B cell (primary cell): ENCODE measurements around the gene NUP62. TPM values are rescaled to one million over a fixed set of nuclear protein-coding genes. Genes with fewer than 3 reads are reported as not detected.

Experiments
- ATAC-seq: fragments of 200-7000 bp; cut with Tn5 transposase; one replicate; pipeline ENCODE4 v1.10.0; 2021; ENCODE audit warnings: low read depth, mild to moderate bottlenecking, moderate number of reproducible peaks, moderate library complexity
- CTCF ChIA-PET: fragments of 350-600 bp; sonication (Branson Sonifier 250); formaldehyde crosslinking; loops from one replicate; lab custom pipeline; 2021; ENCODE audit warnings: antibody characterized with exemption, inconsistent platforms; lab: Charles Lee
- POLR2A ChIA-PET: fragments of 350-600 bp; sonication (Branson Sonifier 250); formaldehyde crosslinking; loops from one replicate; lab custom pipeline; 2021; ENCODE audit warnings: antibody characterized with exemption; lab: Charles Lee
- DNase-seq: peaks from one replicate; pipeline ENCODE4 v3.0.0; 2013
- H2AFZ ChIP-seq: 2 replicates; pipeline ENCODE4 v1.6.1; 2012; ENCODE audit warnings: mild to moderate bottlenecking, low read depth, low read length; ENCODE audit not compliant: insufficient read depth, poor library complexity, severe bottlenecking
- H3K27ac ChIP-seq, 2 donors: 1 replicate in 1 of 2; 2 replicates in 1 of 2; pipeline ENCODE4 v1.5.1; 2012 to 2013; ENCODE audit warnings: low read length in 2 of 2, mild to moderate bottlenecking in 2 of 2, moderate library complexity in 1 of 2
- H3K27me3 ChIP-seq, 4 experiments: fragments of 200-600 bp in 1 of 4; sonication (generic) in 1 of 4; replicated peaks in 1 of 4; 1 replicate in 2 of 4; 2 replicates in 2 of 4; pipeline versions ENCODE4 v1.6.1 to v1.7.0; 2013 to 2016; ENCODE audit warnings: low read length in 3 of 4, mild to moderate bottlenecking in 2 of 4, mixed read lengths in 1 of 4, moderate library complexity in 1 of 4; ENCODE audit not compliant: insufficient read depth in 4 of 4, control insufficient read depth in 3 of 4; ENCODE audit errors: control extremely low read depth in 1 of 4
- H3K36me3 ChIP-seq, 2 experiments: replicated peaks in 1 of 2; 1 replicate in 1 of 2; 2 replicates in 1 of 2; pipeline versions ENCODE4 v1.6.1 to v1.7.1; 2013; ENCODE audit warnings: low read length in 1 of 2; ENCODE audit not compliant: insufficient read depth in 2 of 2, control insufficient read depth in 1 of 2; ENCODE audit errors: control extremely low read depth in 1 of 2, extremely low read depth in 1 of 2
- H3K4me1 ChIP-seq, 2 donors: fragments of 200-600 bp in 1 of 2; sonication (generic) in 1 of 2; 1 replicate in 1 of 2; 2 replicates in 1 of 2; pipeline versions ENCODE4 v1.5.1 to v1.6.1; 2013 to 2017; ENCODE audit warnings: low read length in 2 of 2; ENCODE audit not compliant: control insufficient read depth in 2 of 2, insufficient read depth in 2 of 2
- H3K4me2 ChIP-seq: replicated peaks from 2 replicates; pipeline ENCODE3; 2012; ENCODE audit warnings: mild to moderate bottlenecking, low read depth, low read length; ENCODE audit not compliant: poor library complexity, severe bottlenecking
- H3K4me3 ChIP-seq, 5 experiments: fragments of 200-600 bp in 1 of 5; sonication (generic) in 1 of 5; 1 replicate in 3 of 5; 2 replicates in 2 of 5; pipeline versions ENCODE4 v1.5.1 to v1.7.0; 2011 to 2016; ENCODE audit warnings: low read length in 4 of 5, mild to moderate bottlenecking in 4 of 5, low read depth in 2 of 5, control low read depth in 1 of 5, moderate library complexity in 1 of 5; ENCODE audit not compliant: insufficient read depth in 1 of 5; ENCODE audit errors: control extremely low read depth in 1 of 5, extremely low read depth in 1 of 5
- H3K79me2 ChIP-seq: fragments of 200-600 bp; sonication (generic); one replicate; pipeline ENCODE4 v1.6.0; 2016; ENCODE audit warnings: low read length; ENCODE audit not compliant: control insufficient read depth, insufficient read depth
- H3K9ac ChIP-seq: fragments of 200-600 bp; sonication (generic); 2 replicates; pipeline ENCODE4 v1.6.1; 2017; ENCODE audit warnings: mild to moderate bottlenecking, low read length, moderate library complexity
- H3K9me3 ChIP-seq, 3 donors: one replicate each; pipeline versions ENCODE4 v1.6.1 to v1.7.1; 2013; ENCODE audit warnings: low read length in 2 of 3; ENCODE audit not compliant: control insufficient read depth in 2 of 3, insufficient read depth in 1 of 3; ENCODE audit errors: control extremely low read depth in 1 of 3
- H4K20me1 ChIP-seq: 2 replicates; pipeline ENCODE4 v1.6.0; 2012; ENCODE audit warnings: mild to moderate bottlenecking, low read length; ENCODE audit not compliant: insufficient read depth, control insufficient read depth, poor library complexity, severe bottlenecking
- H3K27ac Mint-ChIP-seq: one replicate; pipeline ENCODE4 v1.8.0; 2021; ENCODE audit warnings: mixed read lengths
- H3K27me3 Mint-ChIP-seq: one replicate; pipeline ENCODE4 v1.8.0; 2021; ENCODE audit warnings: mixed read lengths
- H3K4me1 Mint-ChIP-seq: one replicate; pipeline ENCODE4 v1.8.0; 2021; ENCODE audit warnings: mixed read lengths
- H3K4me3 Mint-ChIP-seq: one replicate; pipeline ENCODE4 v1.8.0; 2021; ENCODE audit warnings: mixed read lengths
- H3K9me3 Mint-ChIP-seq: one replicate; pipeline ENCODE4 v1.8.0; 2022; ENCODE audit warnings: mixed read lengths; ENCODE audit not compliant: insufficient read depth
- CTCF ChIP-seq: fragments of 200-600 bp; IDR thresholded peaks from one replicate; pipeline ENCODE4 v1.8.0; 2022; ENCODE audit warnings: antibody characterized with exemption, mild to moderate bottlenecking
- EZH2 ChIP-seq: IDR thresholded peaks from 2 replicates; pipeline ENCODE4 v1.6.1; 2012; ENCODE audit warnings: borderline replicate concordance, low read depth, mild to moderate bottlenecking, moderate library complexity, low read length; ENCODE audit not compliant: insufficient read depth, poor library complexity, severe bottlenecking
- WGBS: methylation state at CpG from one replicate; pipeline ENCODE4 v1.1.5; 2013; ENCODE audit warnings: missing lambda C conversion rate; ENCODE audit not compliant: insufficient coverage; 5-methylcytosine and 5-hydroxymethylcytosine counted together
- intact Hi-C: fragments of 100-400 bp; cut with micrococcal nuclease; formaldehyde crosslinking; loops from one replicate; pipeline ENCODE4 v1.10.0; 2022
- polyA plus RNA-seq: library from polyadenylated mRNA; depleted of rRNA; stranded (reverse); fragments of >200 nt; gene quantifications from 2 replicates; pipeline ENCODE4 v1.2.3, GENCODE V29; 2012
- total RNA-seq, 2 donors: library from RNA; stranded (reverse); fragments of 120-200 nt in 1 of 2; gene quantifications; 1 replicate in 1 of 2; 2 replicates in 1 of 2; pipeline versions ENCODE4 v1.2.3 to v1.2.4, GENCODE V29; 2013 to 2022

NUP62 gene
- total and polyA plus RNA-seq, 2 donors (not counting 1 experiment from before 2014, with no cell fraction given): 25.2 to 75.7 TPM

- 45% methylated on average over 8 of the region's 9 CpGs for WGBS
- no peaks in the 10 kb centered on the region for H3K27me3 Mint-ChIP-seq
- Histone ChIP-seq H4K20me1 (peaks cover 42% of the 10 kb centered on the region), H3K4me2 (peak overlapping the region; percentile 61), H2AFZ (no peak overlapping the region), H3K79me2 (peaks cover 43% of the 10 kb centered on the region), H3K4me3 (no peak overlapping the region), H3K36me3 (peaks cover 0 to 48% of the 10 kb centered on the region in 2 experiments), H3K4me1 (peaks cover 33 to 42% of the 10 kb centered on the region in 2 donors), H3K27ac (peak overlapping the region; percentile 60 to 82), H3K9ac (no peak overlapping the region), H3K27me3 (no peaks in the 10 kb centered on the region), H3K9me3 (peaks cover 0 to 9% (median 0%) of the 10 kb centered on the region in 3 donors)
- H3K9me3 Mint-ChIP-seq: peaks cover under 1% of the 10 kb centered on the region
- H3K4me1 Mint-ChIP-seq: peaks cover 66% of the 10 kb centered on the region
- ATAC-seq: peak; percentile 63
- peak overlapping the region; percentile 93 for H3K27ac Mint-ChIP-seq
- ChIA-PET POLR2A (interaction anchor here (0.6 to 3.1 kb wide), 9 partner anchors 11 to 654 kb away, joined by 3 to 20 read pairs (median 4); partner anchors contain the start of genes ATF5, IL4I1 and NUP62), CTCF (interaction anchor here (0.6 to 3.7 kb wide), 11 partner anchors 10 to 153 kb away, joined by 3 to 16 read pairs (median 4); partner anchors contain the start of gene IL4I1)
- H3K4me3 Mint-ChIP-seq: peak overlapping the region; percentile 71
- intact Hi-C loops: loop anchor here (2.0 kb wide), 1 partner anchor 15 kb away; the partner anchor contains the start of gene IL4I1
- TF ChIP-seq EZH2 (no peak), CTCF (no peak)
- peak; percentile 75 for DNase-seq
Measured at GRCh38 chr19:49911381-49912145, 17.7 kb downstream of the NUP62 start.

DNA sequence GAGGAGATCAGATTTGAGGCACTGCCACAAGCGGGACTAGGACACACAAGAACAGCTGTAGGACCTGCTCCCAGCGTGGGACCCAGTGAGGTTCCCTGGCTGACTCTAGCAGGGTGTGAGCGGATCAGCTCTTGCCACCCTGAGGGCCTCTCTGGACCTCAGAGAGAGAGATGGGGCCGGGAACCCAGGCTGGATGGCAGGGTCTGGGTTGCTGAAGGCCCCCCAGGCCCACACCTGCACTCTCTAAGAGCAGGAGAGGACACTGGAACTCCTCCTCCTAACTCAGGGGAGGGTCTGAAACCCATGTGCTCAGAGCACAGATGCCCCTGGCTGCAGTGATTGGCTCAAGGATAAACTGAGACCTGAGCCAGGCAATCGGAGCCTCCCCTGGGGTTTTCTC is 19.1 kb downstream of the NUP62 start:
- Mint-ChIP-seq H3K27me3 (no peaks in the 10 kb centered on the region), H3K4me3 (peak overlapping the region; percentile 16), H3K9me3 (peaks cover 3% of the 10 kb centered on the region), H3K4me1 (peaks cover 70% of the 10 kb centered on the region), H3K27ac (peak overlapping the region; percentile 72)
- H3K9me3 ChIP-seq: peaks cover 0 to 16% (median 0%) of the 10 kb centered on the region in 3 donors
- H3K36me3 ChIP-seq: peaks cover 0 to 39% of the 10 kb centered on the region in 2 experiments
- ChIA-PET POLR2A (interaction anchor here (0.6 to 3.1 kb wide), 3 partner anchors 13 to 131 kb away, joined by 5 to 20 read pairs (median 12); partner anchors contain the start of genes ATF5, IL4I1 and NUP62), CTCF (interaction anchor here (0.9 to 3.5 kb wide), 3 partner anchors 12 to 20 kb away, joined by 3 to 12 read pairs (median 4); no protein-coding TSS in a partner anchor)
- H3K9ac ChIP-seq: no peak overlapping the region
- ATAC-seq (no peak), DNase-seq (no peak)
- no peak overlapping the region for H3K4me2 ChIP-seq
- H4K20me1 ChIP-seq: peaks cover 41% of the 10 kb centered on the region
- no peak for TF ChIP-seq CTCF
- TF ChIP-seq EZH2: no peak
- no peak overlapping the region for H3K4me3 ChIP-seq
- no peak overlapping the region for H2AFZ ChIP-seq
- 100% methylated on average over 4 of the region's 5 CpGs for WGBS
- peaks cover 42 to 53% of the 10 kb centered on the region in 2 donors for H3K4me1 ChIP-seq
- intact Hi-C loops: loop anchor here (2.0 kb wide), 1 partner anchor 13 kb away; the partner anchor contains the start of gene IL4I1
- peaks cover 36% of the 10 kb centered on the region for H3K79me2 ChIP-seq
- H3K27me3 ChIP-seq: no peaks in the 10 kb centered on the region
- peak overlapping the region in 1 of 2 donors; percentile 38 for H3K27ac ChIP-seq
